HepG2 (cell line): Measurements from ENCODE around the gene EVL.

Experiments used
- GZF1 ChIP-seq: sonication (generic); formaldehyde crosslinking; IDR thresholded peaks from 2 replicates; pipeline ENCODE4 v1.5.1; 2020; ENCODE audit warnings: mild to moderate bottlenecking, missing genetic modification reagents
- IRF2 ChIP-seq: IDR thresholded peaks from 2 replicates; pipeline ENCODE4 v1.6.1; 2018; ENCODE audit warnings: missing genetic modification reagents, missing compliant biosample characterization
- POLR2A ChIP-seq, 2 experiments: IDR thresholded peaks; 2 replicates each; pipeline ENCODE4 v1.6.1; 2011; ENCODE audit warnings: low read depth in 2 of 2, low read length in 2 of 2, mild to moderate bottlenecking in 1 of 2, moderate library complexity in 1 of 2; ENCODE audit not compliant: insufficient read depth in 1 of 2
- POLR2AphosphoS5 ChIP-seq: IDR thresholded peaks from 2 replicates; pipeline ENCODE4 v1.6.1; 2012; ENCODE audit warnings: low read depth, low read length
- SP1 ChIP-seq, 2 experiments: fragments of 450-650 bp in 1 of 2; sonication (generic) in 1 of 2; formaldehyde crosslinking in 1 of 2; IDR thresholded peaks; 2 replicates each; pipeline versions ENCODE4 v1.4.0 to v1.6.1; 2016 to 2020; ENCODE audit warnings: missing genetic modification reagents in 1 of 2
- TAF1 ChIP-seq: sonication (generic); formaldehyde crosslinking; IDR thresholded peaks from 2 replicates; pipeline ENCODE4 v1.4.0; 2020; ENCODE audit warnings: missing genetic modification reagents
- ZBTB1 ChIP-seq: sonication (generic); formaldehyde crosslinking; IDR thresholded peaks from 2 replicates; pipeline ENCODE4 v1.4.0; 2020; ENCODE audit warnings: missing genetic modification reagents, borderline replicate concordance
- TF ChIP-seq, protein P1 (sequence below): sonication (generic); formaldehyde crosslinking; IDR thresholded peaks from 2 replicates; pipeline ENCODE4 v1.5.0; 2020; ENCODE audit warnings: mild to moderate bottlenecking, missing genetic modification reagents, moderate library complexity
- TF ChIP-seq, protein P2 (sequence below): sonication (generic); formaldehyde crosslinking; IDR thresholded peaks from 2 replicates; pipeline ENCODE4 v1.4.0; 2020; ENCODE audit warnings: missing genetic modification reagents
- TF ChIP-seq, protein P3 (sequence below): sonication (generic); formaldehyde crosslinking; IDR thresholded peaks from 2 replicates; pipeline ENCODE4 v1.5.1; 2020; ENCODE audit warnings: missing genetic modification reagents, mild to moderate bottlenecking, borderline replicate concordance
- TF ChIP-seq, protein P4 (sequence below): IDR thresholded peaks from 2 replicates; pipeline ENCODE4 v1.6.1; 2016

DNA sequence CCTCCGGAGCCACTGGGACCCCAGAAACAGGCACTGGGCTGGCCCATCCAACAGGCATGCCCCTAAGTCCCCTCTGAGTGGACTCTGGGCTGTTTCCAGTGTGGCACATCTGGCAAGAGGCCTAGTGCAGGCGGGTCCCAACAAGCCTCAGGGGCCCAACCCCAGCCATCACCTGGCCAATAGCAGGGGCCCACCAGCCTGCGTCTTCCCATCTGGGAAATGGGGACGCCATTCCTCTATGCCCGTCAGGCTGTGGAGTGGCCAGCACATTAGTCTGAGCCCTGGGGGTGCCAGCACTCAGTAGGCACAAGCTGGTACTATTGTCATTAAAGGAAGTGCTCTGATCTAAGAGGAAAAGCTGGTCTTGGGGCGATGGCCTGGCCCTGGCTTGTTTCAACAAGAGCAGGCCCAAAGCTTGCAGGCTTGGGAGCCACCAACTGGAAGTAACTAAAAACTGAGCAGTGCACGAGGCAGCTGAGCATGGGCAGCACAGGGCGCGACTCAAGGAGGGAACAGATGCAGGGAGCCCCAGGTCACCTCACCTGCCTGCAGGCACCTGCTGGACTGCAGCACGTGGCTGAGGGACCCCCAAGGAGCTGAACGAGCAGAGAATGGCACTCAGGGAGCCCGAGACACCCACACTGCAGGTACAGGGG, 85.8 kb downstream of the EVL start:
- TF ChIP-seq, protein P1, sequence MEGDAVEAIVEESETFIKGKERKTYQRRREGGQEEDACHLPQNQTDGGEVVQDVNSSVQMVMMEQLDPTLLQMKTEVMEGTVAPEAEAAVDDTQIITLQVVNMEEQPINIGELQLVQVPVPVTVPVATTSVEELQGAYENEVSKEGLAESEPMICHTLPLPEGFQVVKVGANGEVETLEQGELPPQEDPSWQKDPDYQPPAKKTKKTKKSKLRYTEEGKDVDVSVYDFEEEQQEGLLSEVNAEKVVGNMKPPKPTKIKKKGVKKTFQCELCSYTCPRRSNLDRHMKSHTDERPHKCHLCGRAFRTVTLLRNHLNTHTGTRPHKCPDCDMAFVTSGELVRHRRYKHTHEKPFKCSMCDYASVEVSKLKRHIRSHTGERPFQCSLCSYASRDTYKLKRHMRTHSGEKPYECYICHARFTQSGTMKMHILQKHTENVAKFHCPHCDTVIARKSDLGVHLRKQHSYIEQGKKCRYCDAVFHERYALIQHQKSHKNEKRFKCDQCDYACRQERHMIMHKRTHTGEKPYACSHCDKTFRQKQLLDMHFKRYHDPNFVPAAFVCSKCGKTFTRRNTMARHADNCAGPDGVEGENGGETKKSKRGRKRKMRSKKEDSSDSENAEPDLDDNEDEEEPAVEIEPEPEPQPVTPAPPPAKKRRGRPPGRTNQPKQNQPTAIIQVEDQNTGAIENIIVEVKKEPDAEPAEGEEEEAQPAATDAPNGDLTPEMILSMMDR: peak; percentile 13; the same call in 1 of the 2 replicates
- TF ChIP-seq, protein P2, sequence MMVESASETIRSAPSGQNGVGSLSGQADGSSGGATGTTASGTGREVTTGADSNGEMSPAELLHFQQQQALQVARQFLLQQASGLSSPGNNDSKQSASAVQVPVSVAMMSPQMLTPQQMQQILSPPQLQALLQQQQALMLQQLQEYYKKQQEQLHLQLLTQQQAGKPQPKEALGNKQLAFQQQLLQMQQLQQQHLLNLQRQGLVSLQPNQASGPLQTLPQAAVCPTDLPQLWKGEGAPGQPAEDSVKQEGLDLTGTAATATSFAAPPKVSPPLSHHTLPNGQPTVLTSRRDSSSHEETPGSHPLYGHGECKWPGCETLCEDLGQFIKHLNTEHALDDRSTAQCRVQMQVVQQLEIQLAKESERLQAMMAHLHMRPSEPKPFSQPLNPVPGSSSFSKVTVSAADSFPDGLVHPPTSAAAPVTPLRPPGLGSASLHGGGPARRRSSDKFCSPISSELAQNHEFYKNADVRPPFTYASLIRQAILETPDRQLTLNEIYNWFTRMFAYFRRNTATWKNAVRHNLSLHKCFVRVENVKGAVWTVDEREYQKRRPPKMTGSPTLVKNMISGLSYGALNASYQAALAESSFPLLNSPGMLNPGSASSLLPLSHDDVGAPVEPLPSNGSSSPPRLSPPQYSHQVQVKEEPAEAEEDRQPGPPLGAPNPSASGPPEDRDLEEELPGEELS (CRISPR knock-in tag): no peak
- TF ChIP-seq, protein P3, sequence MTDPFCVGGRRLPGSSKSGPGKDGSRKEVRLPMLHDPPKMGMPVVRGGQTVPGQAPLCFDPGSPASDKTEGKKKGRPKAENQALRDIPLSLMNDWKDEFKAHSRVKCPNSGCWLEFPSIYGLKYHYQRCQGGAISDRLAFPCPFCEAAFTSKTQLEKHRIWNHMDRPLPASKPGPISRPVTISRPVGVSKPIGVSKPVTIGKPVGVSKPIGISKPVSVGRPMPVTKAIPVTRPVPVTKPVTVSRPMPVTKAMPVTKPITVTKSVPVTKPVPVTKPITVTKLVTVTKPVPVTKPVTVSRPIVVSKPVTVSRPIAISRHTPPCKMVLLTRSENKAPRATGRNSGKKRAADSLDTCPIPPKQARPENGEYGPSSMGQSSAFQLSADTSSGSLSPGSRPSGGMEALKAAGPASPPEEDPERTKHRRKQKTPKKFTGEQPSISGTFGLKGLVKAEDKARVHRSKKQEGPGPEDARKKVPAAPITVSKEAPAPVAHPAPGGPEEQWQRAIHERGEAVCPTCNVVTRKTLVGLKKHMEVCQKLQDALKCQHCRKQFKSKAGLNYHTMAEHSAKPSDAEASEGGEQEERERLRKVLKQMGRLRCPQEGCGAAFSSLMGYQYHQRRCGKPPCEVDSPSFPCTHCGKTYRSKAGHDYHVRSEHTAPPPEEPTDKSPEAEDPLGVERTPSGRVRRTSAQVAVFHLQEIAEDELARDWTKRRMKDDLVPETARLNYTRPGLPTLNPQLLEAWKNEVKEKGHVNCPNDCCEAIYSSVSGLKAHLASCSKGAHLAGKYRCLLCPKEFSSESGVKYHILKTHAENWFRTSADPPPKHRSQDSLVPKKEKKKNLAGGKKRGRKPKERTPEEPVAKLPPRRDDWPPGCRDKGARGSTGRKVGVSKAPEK (CRISPR knock-in tag): no peak
- TF ChIP-seq, protein P4, sequence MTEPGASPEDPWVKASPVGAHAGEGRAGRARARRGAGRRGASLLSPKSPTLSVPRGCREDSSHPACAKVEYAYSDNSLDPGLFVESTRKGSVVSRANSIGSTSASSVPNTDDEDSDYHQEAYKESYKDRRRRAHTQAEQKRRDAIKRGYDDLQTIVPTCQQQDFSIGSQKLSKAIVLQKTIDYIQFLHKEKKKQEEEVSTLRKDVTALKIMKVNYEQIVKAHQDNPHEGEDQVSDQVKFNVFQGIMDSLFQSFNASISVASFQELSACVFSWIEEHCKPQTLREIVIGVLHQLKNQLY: no peak
- TF ChIP-seq GZF1 (CRISPR knock-in tag) (no peak), SP1 (IDR thresholded peaks at IDR 0.05) (no peak), SP1 (CRISPR knock-in tag; IDR thresholded peaks at IDR 0.05) (no peak), IRF2 (CRISPR knock-in tag) (no peak), POLR2AphosphoS5 (no peak), POLR2A (IDR thresholded peaks at IDR 0.05; ENCODE audit: insufficient read depth in 1 of 2, low read depth in 2 of 2, low read length in 2 of 2) (no peak), TAF1 (CRISPR knock-in tag) (no peak), ZBTB1 (CRISPR knock-in tag) (no peak)
